GM12874 (cell line): ENCODE results near the gene RTP5.

Experiments
- CTCF ChIP-seq: IDR thresholded peaks from 2 replicates; pipeline ENCODE4 v1.5.1; 2011; ENCODE audit warnings: low read depth, mild to moderate bottlenecking, control low read depth, low read length, moderate library complexity; ENCODE audit not compliant: insufficient read depth

Gene RTP5

DNA sequence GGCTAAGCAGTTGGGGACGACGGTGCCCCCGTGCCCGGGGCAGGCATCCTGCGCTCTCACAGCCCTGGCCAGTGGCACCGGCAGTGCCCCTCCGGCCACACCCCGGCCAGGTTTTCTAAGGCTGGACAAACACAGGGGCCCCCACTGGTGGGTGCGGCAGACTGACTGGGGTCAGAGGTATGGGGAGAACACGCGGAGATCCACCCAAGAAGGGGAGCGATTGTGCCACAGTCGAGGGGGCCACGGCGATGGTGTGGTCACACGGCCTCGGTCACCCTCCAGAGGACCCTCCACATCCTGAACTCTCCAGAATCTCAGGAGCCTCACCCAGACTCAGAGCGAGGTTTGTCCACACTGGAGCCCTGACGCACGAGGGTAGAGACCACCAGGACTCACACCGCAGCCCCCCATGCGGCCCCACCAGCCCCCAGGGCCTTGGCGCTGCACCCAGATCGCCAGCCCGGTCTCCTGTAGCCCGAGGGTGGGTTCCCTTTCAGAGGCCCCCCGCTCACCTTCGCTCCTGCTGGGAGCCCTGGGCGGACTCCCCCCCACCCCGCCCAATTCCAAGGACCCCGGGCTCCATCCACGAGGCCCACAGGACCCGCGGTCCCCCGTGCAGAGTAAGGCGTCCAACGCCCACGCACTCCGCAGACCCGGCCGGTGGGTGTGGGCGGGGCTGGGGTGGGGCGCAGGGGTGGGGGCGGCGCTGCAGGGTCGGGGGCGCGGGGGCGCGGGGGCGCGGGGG lies 26.0 kb upstream of the RTP5 start:
- no peak for TF ChIP-seq CTCF

- TF ChIP-seq CTCF = no peak
These were observed 25.3 kb upstream of the RTP5 start for GRCh38 chr2:241844066-241844728.

- TF ChIP-seq CTCF = no peak
These were observed 24.5 kb upstream of the RTP5 start for GRCh38 chr2:241844831-241845578.

- TF ChIP-seq CTCF = no peak
These were observed 23.1 kb upstream of the RTP5 start for GRCh38 chr2:241846406-241846805.

- no peak for TF ChIP-seq CTCF
These were observed 20.5 kb upstream of the RTP5 start for GRCh38 chr2:241848761-241849615.

GRCh38 chr2:241849616-241850543 lies 19.6 kb upstream of the RTP5 start:
- TF ChIP-seq CTCF = no peak
